ENCODE results near the gene NUP50. TPM values are rescaled to one million over a fixed set of nuclear protein-coding genes. Genes with fewer than 3 reads are reported as not detected.
"Not testable (repeated sequence)": the region's sequence is repeated elsewhere in the genome, so short reads cannot be mapped to it uniquely, and the experiment has no call there.

Gene NUP50
- total RNA-seq, 4 donors from 2014 or later: 38.9 to 96.9 (median 72.0) TPM

GRCh38 chr22:45185718-45186514 is 22.2 kb downstream of the NUP50 start:
- Histone ChIP-seq H3K27ac (no peak overlapping the region), H3K27me3 (no peaks in the 10 kb centered on the region), H3K4me3 (no peak overlapping the region), H3K9me3 (no peaks in the 10 kb centered on the region), H3K4me1 (peaks cover 0 to 8% (median 0%) of the 10 kb centered on the region in 4 donors), H3K36me3 (peaks cover 0 to 82% (median 5%) of the 10 kb centered on the region in 3 donors)
- no peak for TF ChIP-seq POLR2A (IDR thresholded peaks at IDR 0.05)
- TF ChIP-seq CTCF (IDR thresholded peaks at IDR 0.05): no peak
- no peak for TF ChIP-seq EP300 (IDR thresholded peaks at IDR 0.05)
- DNase-seq (ENCODE audit: low spot score in 2 of 2): no peak
- WGBS, 2 donors: 77 to 81% methylated on average over 16 of the region's 16 CpGs

- H3K27ac ChIP-seq: no peak overlapping the region
- peaks cover 0 to 67% (median 5%) of the 10 kb centered on the region in 3 donors for H3K36me3 ChIP-seq
- WGBS, 2 donors: 42 to 51% methylated on average over 4 of the region's 4 CpGs
- TF ChIP-seq EP300 (IDR thresholded peaks at IDR 0.05): no peak
- TF ChIP-seq POLR2A (IDR thresholded peaks at IDR 0.05): no peak
- TF ChIP-seq CTCF (IDR thresholded peaks at IDR 0.05): no peak
- no peak overlapping the region for H3K4me3 ChIP-seq
- no peaks in the 10 kb centered on the region for H3K27me3 ChIP-seq
- H3K4me1 ChIP-seq: peaks cover 0 to 11% (median 0%) of the 10 kb centered on the region in 4 donors
- DNase-seq (ENCODE audit: low spot score in 2 of 2): no peak
- H3K9me3 ChIP-seq: no peaks in the 10 kb centered on the region
These were observed 24.2 kb downstream of the NUP50 start for GRCh38 chr22:45187891-45188290.

GRCh38 chr22:45188779-45189178 is 25.1 kb downstream of the NUP50 start:
- no peak for TF ChIP-seq EP300 (IDR thresholded peaks at IDR 0.05)
- TF ChIP-seq POLR2A (IDR thresholded peaks at IDR 0.05): no peak
- no peak for TF ChIP-seq CTCF (IDR thresholded peaks at IDR 0.05)
- DNase-seq (ENCODE audit: low spot score in 2 of 2): no peak
- Histone ChIP-seq H3K36me3 (peaks cover 0 to 61% (median 4%) of the 10 kb centered on the region in 3 donors), H3K27me3 (no peaks in the 10 kb centered on the region), H3K9me3 (no peaks in the 10 kb centered on the region), H3K27ac (no peak overlapping the region), H3K4me3 (no peak overlapping the region), H3K4me1 (peaks cover 0 to 19% (median 0%) of the 10 kb centered on the region in 4 donors)
- 86 to 87% methylated on average over 16 of the region's 16 CpGs for WGBS, 2 donors

GRCh38 chr22:45190202-45190872 is 26.6 kb downstream of the NUP50 start:
- no peaks in the 10 kb centered on the region for H3K27me3 ChIP-seq
- no peak overlapping the region for H3K27ac ChIP-seq
- peaks cover 0 to 19% (median 0%) of the 10 kb centered on the region in 4 donors for H3K4me1 ChIP-seq
- H3K36me3 ChIP-seq: peaks cover 0 to 58% (median 0%) of the 10 kb centered on the region in 3 donors
- H3K4me3 ChIP-seq: no peak overlapping the region
- DNase-seq (ENCODE audit: low spot score in 2 of 2): no peak
- 92 to 96% methylated on average over 4 of the region's 4 CpGs for WGBS, 2 donors
- no peak for TF ChIP-seq EP300 (IDR thresholded peaks at IDR 0.05)
- no peak for TF ChIP-seq POLR2A (IDR thresholded peaks at IDR 0.05)
- TF ChIP-seq CTCF (IDR thresholded peaks at IDR 0.05): no peak
- H3K9me3 ChIP-seq: no peaks in the 10 kb centered on the region

- not testable (repeated sequence) for H3K27ac ChIP-seq; H3K9me3 ChIP-seq; H3K27me3 ChIP-seq; H3K4me3 ChIP-seq; DNase-seq (ENCODE audit: low spot score in 2 of 2)
- Histone ChIP-seq H3K36me3 (peaks cover 0 to 62% (median 0%) of the 10 kb centered on the region in 3 donors), H3K4me1 (peaks cover 0 to 19% (median 0%) of the 10 kb centered on the region in 4 donors)
- WGBS, 2 donors: 82 to 85% methylated on average over 9 of the region's 9 CpGs
These were observed 28.0 kb downstream of the NUP50 start for GRCh38 chr22:45191746-45192145.
